Islet of Langerhans (tissue), 1 donor: ENCODE results near the gene WDR59.
"Not testable (repeated sequence)": the region's sequence is repeated elsewhere in the genome, so short reads cannot be mapped to it uniquely, and the experiment has no call there.

Experiments used
- FAIRE-seq: peaks from one replicate; lab custom pipeline; 2011; peaks lifted over from hg19 to GRCh38; lab: Jason Lieb, UNC

The WDR59 gene

DNA sequence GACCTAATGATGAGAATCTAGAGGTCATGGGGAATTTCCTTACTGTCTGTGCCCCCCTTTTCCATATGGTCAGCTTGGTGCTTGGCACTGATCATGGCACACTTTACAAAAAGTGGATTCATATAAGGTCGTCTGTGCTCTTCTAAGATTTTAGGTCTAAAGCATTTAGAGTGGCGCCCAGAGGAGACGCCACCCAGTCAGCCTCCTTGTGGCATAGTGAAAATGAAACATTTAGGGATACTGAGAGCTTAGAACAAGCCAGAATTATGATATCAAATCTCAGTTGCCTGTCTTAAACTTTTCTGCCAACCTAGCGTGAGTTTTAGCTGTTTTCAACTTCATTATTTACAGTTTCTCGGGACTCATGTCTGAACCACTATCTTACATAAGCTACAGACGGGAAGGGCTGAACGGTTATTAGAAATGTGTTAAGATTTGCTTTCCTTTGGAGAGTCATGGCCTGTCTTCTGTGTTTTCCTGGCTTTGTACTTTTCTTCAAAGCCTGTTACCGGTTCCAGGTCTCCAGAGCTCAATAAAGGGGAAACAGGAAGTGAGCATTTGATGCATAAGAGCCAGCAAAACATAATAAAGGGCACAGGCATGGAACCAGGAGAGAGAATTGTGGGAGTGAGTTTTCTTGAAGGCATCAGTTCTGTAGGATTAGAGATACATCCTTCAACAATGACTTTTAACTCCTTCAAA is 27.6 kb upstream of the WDR59 start:
- no peak for FAIRE-seq

DNA sequence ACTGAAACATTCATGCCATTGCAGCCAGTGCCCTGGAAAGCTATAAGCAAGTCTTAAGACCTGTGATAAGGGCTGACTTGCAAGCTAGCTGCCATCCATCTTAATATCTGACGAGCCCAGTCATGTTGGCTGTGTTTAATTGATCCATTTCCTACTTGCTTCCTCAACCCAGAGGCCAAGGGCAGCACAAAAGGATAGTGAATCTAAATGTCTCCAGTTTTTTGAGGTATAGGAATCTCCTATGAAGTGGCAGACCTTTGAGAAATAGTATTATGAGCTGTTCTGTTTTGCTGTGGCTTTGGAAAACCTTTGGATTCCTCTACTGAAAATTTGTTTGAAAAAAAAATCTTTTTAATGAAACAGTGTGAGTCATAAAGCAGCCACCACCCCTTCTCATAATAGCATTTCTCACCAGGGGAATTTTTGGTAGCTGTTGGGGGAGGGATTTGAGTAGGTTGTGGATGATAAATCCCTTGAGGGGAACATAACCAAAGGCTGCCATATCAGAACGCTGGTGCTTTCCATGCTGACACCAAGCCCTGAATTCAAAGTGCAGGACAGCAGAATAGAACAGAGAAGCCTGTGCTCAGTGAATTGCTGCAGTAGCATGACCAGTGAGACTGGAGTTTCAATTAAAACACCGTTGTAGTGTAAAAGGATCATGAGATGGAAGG is 26.8 kb upstream of the WDR59 start:
- no peak for FAIRE-seq

DNA sequence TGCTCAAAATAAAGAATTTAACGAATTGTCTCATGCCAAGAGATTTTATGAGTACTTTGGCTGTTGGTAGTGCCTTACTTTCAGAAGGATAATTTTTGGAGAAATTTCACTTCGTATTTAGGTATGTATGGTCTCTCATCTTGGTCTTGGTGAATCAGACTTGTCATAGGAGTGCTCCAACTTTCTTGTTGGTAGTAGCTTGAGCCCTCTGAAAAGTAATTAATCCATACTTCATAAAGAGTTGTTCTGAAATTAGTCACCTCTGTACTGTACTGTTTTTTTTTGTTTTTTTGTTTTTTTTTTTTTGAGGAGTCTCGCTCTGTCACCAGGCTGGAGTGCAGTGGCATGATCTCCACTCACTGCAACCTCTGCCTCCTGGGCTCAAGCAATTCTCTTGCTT is 25.5 kb upstream of the WDR59 start:
- no peak for FAIRE-seq

DNA sequence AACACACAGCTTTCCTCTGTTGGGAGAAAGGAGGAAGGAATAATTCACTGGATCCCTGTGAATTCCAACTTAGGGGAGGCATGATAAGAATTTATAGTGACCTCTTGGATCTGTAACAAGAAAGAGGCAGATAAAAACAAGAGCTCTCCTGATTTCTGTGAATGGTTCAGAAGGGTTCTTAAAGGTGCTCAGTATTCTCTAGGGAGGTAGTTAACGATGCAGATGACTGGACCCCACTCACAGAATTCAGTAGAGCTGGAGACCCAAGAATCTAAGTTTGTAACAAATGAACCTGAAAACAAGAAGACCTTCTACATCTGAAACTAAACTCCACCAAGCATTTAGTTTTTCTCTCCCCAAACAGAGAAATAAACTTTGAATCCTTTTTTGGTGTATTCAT is 22.5 kb upstream of the WDR59 start:
- FAIRE-seq = no peak

DNA sequence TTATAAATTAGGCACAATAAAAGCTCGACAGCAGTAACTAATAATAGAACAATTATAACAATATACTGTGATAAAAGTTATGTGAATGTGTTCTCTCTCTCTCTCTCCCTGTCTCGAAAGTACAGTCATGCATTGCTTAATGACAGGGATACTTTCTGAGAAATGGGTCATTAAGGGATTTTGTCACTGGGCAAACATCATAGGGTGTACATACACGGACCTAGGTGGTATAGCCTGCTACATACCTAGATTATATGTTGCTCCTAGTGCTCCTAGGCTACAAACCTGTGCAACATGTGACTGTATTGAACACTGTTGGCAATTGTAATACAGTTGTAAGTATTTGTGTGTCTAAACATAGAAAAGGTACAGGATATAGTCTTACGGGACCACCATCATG is 20.8 kb upstream of the WDR59 start:
- no peak for FAIRE-seq

DNA sequence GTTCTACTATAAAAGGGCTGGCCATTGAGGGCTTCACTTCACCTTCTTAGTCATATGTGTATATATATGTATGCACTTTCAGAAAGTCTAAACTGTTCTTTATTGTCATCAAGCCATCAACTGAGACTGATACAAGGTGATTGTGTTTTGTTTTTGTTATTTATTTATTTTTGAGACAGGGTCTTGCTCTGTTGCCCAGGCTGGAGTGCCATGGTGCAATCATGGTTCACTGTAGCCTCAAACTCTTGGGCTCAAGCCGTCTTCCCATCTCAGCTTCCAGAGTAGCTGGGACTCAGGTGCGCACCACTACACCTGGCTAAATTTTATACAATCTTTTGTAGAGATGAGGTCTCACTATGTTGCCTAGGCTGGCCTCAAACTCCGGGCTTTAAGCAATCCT is 19.5 kb upstream of the WDR59 start:
- FAIRE-seq = no peak

DNA sequence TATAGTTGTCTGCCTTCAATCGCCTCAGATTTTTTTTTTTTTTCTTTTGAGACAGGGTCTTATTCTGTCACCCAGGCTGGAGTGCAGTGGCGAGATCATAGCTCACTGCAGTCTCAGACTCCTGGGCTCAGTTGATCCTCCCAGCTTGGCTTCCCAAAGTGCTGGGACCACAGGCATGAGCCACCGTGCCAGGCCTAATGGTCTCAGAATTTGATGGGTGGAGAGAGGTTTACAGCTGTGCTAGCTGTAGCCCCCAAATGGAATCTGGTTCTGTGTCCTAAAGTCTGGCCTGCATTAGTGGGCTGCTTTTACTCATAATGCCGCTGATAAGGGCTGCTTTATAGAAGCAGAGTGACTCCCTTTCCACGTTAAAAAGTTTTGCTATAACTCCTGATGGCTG is 19.0 kb upstream of the WDR59 start:
- FAIRE-seq = no peak

DNA sequence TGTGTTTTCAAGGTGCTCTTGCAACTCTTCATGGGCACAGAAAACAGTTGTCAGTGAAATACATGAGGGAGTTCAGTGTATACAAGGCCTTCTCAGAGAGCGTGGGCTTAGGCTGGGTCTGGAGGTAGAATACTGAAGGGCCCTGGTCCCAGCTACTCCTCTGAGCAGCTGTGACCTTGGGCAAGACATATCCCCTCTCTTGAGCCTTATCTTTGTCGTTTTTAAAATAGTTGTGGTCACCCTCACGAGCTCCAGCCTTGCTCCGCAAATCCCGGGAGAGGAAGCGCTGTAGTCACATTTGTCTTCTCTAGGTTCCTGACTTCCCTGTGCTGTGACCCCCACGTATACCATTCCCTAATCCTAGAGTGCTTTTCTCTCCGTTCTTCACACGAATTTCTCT is 17.6 kb upstream of the WDR59 start:
- FAIRE-seq = no peak

DNA sequence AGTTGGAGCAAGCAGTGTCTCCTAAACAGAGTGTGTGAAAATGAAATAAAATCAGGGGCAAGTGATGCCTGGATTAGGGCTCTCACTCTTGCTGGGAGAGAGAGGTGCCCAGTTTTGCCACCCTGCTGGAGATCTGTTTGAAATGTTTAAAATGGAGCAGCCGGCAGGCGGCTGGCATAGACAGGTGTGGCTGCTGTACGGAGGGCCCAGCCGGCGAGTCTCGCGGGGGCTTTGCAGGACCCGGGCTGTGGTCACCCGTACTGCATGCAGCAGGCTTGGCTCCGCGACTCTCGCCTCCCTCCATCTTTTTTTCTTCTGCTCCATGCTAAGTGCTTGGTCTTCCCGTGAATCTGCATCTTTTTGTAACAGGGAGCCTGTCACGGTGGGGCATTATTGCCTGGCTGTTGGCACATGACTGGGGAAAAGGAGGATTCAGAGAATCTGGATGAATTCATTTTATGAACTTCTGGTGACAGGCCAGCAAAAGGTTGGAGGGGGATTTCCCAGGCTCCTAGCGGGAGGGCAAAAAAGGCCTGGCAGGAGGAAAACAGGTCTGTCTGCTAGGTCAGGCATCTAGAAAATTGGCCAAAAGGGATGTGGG is 15.7 kb upstream of the WDR59 start:
- no peak for FAIRE-seq

DNA sequence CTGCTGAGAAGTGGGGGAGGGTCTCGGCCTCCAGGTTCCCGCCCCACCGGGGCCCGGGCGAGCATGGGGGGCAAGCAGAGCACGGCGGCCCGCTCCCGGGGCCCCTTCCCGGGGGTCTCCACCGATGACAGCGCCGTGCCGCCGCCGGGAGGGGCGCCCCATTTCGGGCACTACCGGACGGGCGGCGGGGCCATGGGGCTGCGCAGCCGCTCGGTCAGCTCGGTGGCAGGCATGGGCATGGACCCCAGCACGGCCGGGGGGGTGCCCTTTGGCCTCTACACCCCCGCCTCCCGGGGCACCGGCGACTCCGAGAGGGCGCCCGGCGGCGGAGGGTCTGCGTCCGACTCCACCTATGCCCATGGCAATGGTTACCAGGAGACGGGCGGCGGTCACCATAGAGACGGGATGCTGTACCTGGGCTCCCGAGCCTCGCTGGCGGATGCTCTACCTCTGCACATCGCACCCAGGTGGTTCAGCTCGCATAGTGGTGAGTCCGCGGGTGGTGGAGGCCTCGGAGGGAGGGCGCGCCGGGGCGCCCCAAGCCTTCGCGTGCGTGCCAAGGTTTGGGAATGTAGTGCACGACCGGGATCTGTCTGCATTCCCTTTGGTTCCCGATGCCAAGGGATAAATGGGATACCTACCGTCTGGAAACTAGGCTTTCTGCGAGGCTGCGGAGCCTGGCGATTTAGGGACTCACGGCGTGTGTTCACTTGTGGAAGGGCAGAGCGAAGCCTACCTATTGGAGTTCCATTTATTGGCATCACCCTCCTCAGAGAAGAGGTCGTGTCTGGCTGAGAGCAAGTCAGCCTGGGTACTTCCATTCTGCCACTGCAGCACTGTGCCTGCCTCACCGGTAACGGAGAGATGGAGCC is 14.9 kb upstream of the WDR59 start:
- no peak for FAIRE-seq

DNA sequence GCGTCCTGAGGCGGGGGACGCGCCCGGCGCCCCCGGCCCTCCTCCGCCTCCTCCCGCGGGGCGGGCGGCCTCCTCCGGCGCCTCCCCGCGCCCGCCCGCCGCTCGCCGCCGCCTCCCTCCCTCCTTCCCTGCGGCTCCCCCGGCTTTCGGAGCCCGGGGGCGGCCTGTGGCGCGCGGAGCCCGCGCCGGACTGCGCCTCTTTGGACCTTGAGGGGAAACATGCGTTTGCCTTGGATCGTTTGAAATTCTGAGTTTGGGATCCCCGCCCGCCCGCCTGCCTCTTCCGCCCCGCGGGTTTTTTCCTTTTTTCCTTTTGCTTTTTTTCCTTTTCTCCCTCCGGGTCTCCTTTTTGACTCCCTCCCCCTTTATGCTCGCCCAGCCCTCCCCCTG is 14.3 kb upstream of the WDR59 start:
- no peak for FAIRE-seq

DNA sequence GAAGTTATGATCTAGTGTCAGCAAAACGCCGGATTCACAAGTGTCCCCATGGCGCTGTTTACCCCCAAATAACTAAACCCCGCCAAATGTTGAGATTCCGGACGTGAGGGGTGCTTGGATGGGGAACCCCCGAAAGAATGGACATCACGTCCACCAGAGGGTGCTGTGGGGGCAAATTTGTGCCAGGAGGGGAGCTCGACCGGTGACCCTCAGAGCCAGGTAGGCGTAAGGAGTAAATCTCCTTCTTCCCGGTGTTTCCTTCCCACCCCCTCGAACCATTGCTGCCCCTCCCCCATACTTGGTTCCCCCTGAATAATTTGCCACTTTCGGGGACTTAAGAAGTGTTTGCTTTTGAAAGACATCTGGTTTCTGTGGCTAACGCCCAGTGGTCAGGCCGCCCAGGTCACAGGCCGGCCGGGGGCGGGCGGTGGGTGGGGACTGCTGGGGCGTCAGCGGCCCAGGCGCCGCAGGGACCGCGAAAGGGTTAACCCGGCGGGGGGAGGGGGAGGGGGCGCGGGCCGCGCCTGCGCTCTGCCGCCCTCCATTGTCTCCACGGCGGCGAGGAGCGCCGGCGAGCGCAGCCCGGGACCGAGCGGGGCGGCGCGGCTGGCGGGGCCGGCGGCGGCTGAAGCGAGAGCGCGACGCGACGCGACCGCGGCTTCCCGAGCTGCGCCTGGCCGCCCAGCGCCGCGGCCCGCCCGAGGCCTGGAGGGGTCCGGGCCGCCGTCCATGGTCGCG is 13.7 kb upstream of the WDR59 start, which contains the start of gene ZNRF1:
ZNRF1 (plus strand) TSS at position 544 of the 738 bp plus-strand sequence. CDS start 648 bp downstream, outside the sequence.
- no peak for FAIRE-seq

DNA sequence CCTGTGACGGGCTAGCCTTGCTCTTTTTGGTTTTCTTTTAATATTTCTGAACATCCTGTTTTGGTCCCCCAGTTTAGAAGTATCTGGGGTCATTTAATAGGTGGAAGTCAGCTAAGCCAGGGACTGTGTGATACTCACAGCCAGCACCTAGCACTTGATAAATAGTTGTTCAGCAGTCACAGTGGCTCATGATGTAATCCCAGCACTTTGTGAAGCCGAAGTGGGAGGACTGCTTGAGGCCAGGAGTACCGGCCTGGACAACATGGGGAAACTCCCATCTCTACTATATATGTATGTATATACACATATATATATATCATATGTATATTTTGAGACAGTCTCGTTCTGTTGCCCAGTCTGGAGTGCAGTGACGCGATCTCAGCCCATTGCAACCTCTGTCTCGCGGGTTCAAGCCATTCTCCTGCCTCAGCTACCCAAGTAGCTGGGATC is 12.1 kb upstream of the WDR59 start:
- no peak for FAIRE-seq

DNA sequence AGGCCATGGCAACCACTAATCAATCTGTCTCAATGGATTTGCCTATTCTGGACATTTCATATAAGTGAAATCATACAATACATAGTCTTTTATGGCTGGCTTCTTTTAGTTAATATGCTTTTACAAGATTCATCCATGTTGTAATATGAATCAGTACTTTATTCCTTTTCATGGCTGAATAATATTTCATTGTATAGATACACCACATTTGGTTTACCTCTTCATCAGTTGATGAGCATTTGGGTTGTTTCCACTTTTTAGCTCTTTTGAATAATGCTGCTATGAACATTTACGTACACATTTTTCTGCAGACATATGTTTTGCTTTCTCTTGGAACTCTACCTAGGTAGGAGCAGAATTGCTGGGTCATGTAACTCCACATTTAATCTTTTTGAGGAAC is 11.1 kb upstream of the WDR59 start:
- FAIRE-seq = no peak

DNA sequence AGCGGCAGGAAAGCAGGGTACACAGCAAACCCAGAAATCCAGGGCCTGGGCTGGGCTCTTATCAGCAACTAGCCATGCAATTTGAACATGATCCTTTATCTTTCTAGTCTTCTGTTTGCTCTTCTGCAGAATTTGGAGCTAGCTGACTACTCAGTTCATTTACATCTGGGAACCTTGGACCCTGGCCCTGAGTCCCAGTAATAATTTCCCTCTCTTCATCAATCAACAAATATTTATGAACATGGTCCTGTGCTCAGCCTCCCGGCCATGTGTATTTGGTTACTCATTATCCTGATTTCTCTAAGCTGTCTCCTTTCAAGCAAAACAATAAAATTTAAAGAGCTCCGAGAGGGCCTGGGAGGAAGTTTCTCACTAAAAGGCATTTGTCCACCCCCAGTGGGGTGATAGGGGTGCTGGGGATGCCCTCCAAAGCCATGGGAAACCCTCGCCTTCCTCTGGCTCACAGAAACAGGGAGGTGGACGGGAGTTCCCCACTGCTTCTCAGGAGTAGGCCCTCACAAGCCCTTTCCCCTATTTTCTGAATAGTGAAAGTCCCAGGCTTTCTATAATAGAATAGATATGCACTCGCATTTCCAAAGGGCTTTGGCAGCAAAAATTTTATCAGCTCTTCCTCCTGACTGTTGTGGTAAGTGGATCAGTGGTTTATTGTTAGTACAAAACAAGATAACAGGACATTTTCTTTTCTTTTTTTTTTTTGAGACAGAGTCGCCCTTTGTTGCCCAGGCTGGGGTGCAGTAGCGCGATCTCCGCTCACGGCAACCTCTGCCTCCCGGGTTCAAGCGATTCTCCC is 6.9 kb upstream of the WDR59 start:
- FAIRE-seq = peak; percentile 58

DNA sequence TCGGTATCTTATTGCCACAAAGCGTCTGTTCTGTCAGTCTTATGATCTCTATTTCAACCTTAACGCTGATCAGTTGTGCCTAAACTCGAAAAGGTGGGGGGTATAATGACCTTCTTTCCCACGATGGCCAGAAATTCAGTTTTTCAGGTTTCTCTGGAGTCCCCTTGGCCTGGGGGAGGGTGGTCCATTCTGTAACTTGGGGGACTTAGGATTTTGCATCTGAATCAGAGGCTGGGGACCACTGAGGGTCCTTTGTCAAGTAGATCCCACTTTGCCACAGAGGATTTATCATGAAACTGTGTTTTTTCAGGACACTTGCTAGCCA is 6.3 kb upstream of the WDR59 start:
- FAIRE-seq = no peak

DNA sequence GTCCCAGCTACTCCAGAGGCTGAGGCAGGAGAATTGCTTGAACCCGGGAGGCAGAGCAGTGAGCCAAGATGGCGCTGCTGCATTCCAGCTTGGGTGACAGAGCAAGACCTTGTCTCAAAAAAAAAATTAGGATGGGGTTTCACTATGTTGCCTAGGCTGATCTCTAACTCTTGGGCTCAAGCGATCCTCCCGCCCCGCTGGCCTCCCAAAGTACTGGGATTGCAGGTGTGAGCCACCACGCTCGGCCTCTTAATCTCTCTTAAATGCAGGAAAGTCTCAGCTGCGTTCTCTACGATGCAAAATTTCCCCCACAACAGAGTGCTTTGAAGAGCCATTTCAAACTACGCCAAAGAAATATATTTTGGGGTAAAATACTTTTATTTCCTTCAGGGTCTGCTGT is 5.9 kb upstream of the WDR59 start:
- FAIRE-seq = no peak

DNA sequence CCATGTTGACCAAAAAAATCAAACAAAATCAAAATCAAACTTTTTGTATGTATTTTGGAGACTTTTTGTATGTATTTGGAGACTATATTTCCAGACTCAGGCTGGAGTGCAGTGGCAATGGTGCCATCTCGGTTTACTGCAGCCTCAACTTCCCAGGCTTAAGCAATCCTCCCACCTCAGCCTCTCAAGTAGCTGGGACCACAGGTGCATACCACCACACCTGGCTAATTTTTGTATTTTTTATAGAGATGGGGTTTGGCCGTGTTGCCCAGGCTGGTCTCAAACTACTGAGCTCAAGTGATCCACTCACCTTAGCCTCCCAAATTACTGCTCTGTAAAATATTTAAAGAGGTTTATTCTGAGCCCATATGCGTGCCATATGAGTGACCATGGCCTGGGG is 4.9 kb upstream of the WDR59 start:
- FAIRE-seq = not testable (repeated sequence)

DNA sequence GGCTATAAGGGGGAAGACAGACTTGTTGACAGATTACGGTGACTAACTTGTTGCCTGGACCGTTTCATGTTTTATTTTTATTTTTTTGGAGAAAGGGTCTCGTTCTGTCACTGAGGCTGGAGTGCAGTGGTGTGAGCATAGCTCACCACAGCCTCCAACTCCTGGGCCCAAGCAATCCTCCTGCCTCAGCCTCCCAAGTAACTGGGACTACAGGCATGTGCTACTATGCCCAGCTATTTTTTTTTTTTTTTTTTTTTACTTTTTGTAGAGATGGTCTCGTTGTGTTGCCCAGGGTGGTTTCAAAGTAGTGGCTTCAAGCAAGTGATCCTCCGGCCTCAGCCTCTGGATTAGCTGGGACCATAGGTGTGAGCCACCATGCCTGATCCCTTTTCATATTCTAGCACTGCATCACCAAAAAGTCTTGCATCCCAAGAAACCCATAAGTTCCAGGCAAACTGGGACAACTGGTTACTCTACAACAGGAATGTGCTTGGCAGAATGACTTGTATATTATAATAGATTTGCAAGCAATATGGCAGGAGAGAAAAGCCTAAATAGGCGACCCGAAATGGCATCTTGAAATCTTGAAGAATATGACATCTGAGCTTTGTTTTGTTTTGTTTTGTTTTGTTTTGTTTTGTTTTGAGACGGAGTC is 2.2 kb upstream of the WDR59 start:
- no peak for FAIRE-seq

DNA sequence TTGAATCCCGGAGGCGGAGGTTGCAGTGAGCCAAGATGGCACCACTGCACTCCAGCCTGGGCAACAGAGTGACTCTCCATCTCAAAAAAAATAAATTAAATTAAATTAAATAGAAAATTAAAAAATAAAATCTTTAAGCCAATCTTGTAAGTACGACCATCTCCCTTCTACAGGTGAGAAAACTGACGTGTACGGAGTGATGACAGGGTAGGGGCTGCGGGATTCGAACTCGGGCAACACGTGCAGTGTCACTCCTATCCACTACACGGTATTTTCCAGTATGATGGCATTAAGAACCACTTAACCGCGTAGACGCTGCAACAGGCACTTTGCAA is 762 bp downstream of the WDR59 start:
- FAIRE-seq = no peak

DNA sequence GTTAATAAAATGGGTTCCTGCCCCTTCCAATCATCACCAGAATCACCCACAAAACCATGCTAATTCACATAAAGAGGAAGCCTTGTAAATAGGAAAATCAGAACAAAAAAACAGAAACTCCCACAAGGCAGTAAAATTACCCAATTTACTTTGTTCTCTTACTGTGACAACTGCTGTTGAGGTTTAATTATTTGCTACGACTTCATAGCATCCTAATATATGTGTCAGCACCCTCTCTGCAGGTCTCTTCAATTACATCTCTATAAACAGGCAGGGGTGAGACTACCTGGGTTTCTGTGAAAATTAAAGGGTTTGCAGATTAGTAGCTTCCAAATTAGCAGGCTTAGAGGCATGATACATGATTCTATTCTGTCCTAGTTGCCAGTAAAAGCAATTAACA is 2.7 kb downstream of the WDR59 start:
- no peak for FAIRE-seq
